Head of caudate nucleus (tissue), 42 donors: ENCODE data around the gene PADI6.

ENCODE experiments used
- DNase-seq, 42 donors: peaks; one replicate each; pipeline versions ENCODE4 v3.0.0 to v3.0.0-alpha.2; 2020 to 2021; ENCODE audit warnings: mixed read lengths in 7 of 42
- intact Hi-C: fragments of 100-400 bp; cut with DNase I; formaldehyde crosslinking; loops from one replicate; pipeline ENCODE4 v1.15.0; 2022

Gene PADI6

DNA sequence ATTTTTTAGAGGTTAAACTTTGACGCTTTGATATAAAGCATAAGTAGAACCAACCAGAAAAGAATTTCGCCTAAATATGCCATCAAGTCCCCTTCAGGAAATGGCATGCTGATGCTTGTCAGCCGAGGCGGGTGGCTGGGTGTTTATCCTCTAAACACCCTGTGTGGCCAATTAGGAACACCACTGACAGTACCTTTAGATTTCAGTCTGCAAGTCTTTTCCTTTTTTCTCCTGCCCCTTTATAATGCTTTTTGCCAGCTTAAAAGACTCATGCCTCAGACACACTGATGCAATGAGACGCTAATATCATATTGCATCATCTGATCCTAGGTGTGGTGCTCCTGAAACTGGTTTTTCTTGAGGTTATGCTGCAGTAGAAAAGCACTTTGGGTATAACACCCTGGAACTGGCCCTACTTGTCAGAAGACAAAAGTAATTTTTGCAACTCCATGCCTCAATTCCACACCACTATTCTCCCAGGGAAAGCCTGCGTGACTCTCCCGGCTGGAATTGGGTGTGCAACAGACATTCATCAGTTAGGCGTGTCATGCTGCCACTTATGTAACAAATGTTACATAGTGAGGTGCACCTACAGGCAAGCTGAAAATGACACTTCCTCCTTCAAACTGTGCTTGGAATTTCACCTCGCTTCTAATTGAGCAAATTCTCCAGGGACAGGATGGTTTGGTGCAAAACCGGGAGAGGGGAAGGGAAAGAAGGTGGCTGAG, 69.4 kb downstream of the PADI6 start:
- peak in 32 of 42 donors; percentile 10 to 82 (median 58) for DNase-seq
- intact Hi-C loops = no loop called here

- DNase-seq = no peak
- intact Hi-C loops = no loop called here
Measured at GRCh38 chr1:17441993-17442357, 70.0 kb downstream of the PADI6 start.

GRCh38 chr1:17442841-17443240, 70.8 kb downstream of the PADI6 start:
- intact Hi-C loops = no loop called here
- no peak for DNase-seq

GRCh38 chr1:17447501-17447992, 75.6 kb downstream of the PADI6 start:
- DNase-seq = no peak
- intact Hi-C loops = no loop called here
